ENCODE measurements around the gene LYRM9.

Gene LYRM9

DNA sequence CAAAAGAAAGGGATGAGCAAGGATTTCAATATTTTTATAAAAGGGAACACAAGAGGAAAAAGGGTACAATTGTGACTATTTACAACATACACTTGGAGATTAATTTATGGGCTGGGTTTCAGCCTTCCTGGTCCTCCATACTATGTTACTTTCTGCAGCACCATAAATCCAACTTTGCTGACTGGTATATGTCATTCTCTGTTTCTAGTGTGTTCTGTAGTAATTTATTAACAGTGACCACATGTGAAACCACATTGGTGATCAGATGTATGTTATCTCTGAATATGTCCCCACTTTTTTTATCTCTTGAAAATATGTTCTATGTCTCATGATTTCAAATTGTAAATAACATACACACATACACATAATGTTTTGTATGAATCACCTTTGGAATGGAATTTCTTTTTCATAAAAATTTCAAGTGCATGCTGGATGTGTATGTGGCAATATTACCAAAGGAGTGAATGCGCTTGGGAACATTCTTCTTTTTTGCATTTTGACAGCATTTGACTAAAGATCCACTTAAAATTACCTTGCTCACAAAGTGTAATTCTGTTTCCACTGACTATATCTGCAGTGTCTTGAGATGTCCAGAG lies 2.9 kb upstream of the LYRM9 start:
- no peak for TF ChIP-seq CEBPB (IDR thresholded peaks at IDR 0.05)

DNA sequence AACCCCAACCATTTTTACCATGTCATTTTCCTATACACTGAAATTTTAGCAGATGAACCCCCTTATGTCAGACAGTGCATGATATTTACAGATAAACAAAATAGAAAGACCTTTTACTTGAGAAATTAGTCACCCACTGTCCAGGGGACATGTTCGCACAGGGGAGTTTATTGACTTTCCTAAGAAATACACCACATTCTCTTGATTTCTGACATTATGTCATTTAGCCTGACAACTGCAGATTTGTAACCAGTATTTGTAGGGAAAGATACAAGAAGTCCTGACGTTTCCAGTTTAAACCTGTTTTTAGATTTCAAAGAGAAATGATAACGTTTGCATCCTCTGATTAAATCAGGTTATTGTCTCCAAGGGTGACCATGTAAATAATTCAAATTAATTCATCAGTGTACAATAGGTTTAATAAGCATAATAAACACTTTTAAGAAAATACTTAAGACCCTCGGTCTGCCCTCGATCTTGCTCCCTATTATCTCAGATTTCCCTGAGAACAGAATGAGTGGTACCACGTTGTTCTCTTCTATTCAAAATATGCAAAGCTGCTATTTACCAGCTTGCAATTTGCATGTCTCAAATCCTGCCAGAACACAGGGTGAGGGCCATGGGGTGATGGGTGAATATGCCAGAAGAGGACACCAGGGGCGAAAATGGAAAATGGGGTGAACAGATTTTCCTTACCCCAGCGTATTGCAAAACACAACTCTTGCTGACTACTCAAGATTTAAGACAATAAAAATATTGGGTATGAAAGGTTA lies 2.1 kb upstream of the LYRM9 start:
- TF ChIP-seq CEBPB (IDR thresholded peaks at IDR 0.05) (no peak), ZBTB7A (IDR thresholded peaks at IDR 0.05; ENCODE audit: low read depth) (no peak), CREB1 (IDR thresholded peaks at IDR 0.05; ENCODE audit: low read depth) (no peak), MAX (IDR thresholded peaks at IDR 0.05) (no peak), REST (IDR thresholded peaks at IDR 0.05; ENCODE audit: low read depth) (no peak), EP300 (IDR thresholded peaks at IDR 0.05; ENCODE audit: borderline replicate concordance) (no peak), RAD21 (IDR thresholded peaks at IDR 0.05; ENCODE audit: low read depth) (no peak), TAF1 (IDR thresholded peaks at IDR 0.05; ENCODE audit: low read depth) (no peak), NFIC (IDR thresholded peaks at IDR 0.05) (no peak), FOXM1 (IDR thresholded peaks at IDR 0.05; ENCODE audit: borderline replicate concordance, low read depth) (no peak), TEAD4 (IDR thresholded peaks at IDR 0.05) (no peak), TCF12 (IDR thresholded peaks at IDR 0.05; ENCODE audit: low read depth) (no peak), EGR1 (IDR thresholded peaks at IDR 0.05) (no peak), YY1 (IDR thresholded peaks at IDR 0.05; ENCODE audit: low read depth) (no peak)
- TF ChIP-seq, protein P1, sequence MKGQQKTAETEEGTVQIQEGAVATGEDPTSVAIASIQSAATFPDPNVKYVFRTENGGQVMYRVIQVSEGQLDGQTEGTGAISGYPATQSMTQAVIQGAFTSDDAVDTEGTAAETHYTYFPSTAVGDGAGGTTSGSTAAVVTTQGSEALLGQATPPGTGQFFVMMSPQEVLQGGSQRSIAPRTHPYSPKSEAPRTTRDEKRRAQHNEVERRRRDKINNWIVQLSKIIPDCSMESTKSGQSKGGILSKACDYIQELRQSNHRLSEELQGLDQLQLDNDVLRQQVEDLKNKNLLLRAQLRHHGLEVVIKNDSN (IDR thresholded peaks at IDR 0.05) = no peak

DNA sequence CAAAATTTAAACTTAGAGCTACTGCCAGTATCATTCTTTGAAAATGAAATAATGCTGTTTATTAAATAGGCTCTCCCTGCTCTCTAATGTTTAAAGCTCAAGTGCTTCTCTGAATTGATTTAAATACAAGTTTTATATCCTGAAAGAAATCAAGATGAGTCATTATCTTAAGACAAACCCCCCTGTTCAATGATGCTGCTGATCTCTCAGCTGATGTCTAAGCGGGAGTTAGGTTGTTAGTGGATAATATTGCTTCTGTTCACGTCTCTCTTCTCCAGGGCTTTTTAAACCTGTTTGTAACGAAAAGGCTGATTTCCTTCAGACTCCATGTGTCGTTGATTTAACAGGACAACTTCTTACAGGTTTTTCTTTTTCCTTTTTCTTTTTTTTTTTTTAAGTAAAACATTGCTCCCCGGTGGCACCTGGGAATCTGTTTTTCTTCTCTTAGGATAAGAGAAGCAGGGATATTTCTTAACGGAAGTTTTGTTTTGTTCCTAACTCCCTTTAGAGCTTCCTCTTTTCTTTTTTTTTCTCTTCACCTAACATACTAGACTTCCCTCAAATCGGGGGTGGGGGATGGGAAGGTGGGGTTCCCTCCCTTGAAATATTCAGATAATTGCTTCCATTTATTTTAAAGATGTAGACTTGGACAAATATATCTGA lies 807 bp upstream of the LYRM9 start:
- no peak for TF ChIP-seq TAF1 (IDR thresholded peaks at IDR 0.05; ENCODE audit: low read depth)
- TF ChIP-seq CREB1 (IDR thresholded peaks at IDR 0.05; ENCODE audit: low read depth) = no peak
- TF ChIP-seq TEAD4 (IDR thresholded peaks at IDR 0.05) = no peak
- TF ChIP-seq ZBTB7A (IDR thresholded peaks at IDR 0.05; ENCODE audit: low read depth) = no peak
- TF ChIP-seq, protein P1 (IDR thresholded peaks at IDR 0.05) = no peak
- no peak for TF ChIP-seq NFIC (IDR thresholded peaks at IDR 0.05)
- TF ChIP-seq EGR1 (IDR thresholded peaks at IDR 0.05) = no peak

GRCh38 chr17:27892542-27892865 lies 661 bp downstream of the LYRM9 start:
- TF ChIP-seq MAX (IDR thresholded peaks at IDR 0.05) (no peak), CREB1 (IDR thresholded peaks at IDR 0.05; ENCODE audit: low read depth) (no peak), TCF12 (IDR thresholded peaks at IDR 0.05; ENCODE audit: low read depth) (no peak), ZBTB7A (IDR thresholded peaks at IDR 0.05; ENCODE audit: low read depth) (no peak), EGR1 (IDR thresholded peaks at IDR 0.05) (no peak)

GRCh38 chr17:27891841-27892240 lies 1.3 kb downstream of the LYRM9 start:
- TF ChIP-seq YY1 (IDR thresholded peaks at IDR 0.05; ENCODE audit: low read depth) (no peak), TAF1 (IDR thresholded peaks at IDR 0.05; ENCODE audit: low read depth) (no peak), RAD21 (IDR thresholded peaks at IDR 0.05; ENCODE audit: low read depth) (no peak), CREB1 (IDR thresholded peaks at IDR 0.05; ENCODE audit: low read depth) (no peak), EGR1 (IDR thresholded peaks at IDR 0.05) (no peak), FOXM1 (IDR thresholded peaks at IDR 0.05; ENCODE audit: borderline replicate concordance, low read depth) (no peak), REST (IDR thresholded peaks at IDR 0.05; ENCODE audit: low read depth) (no peak), TEAD4 (IDR thresholded peaks at IDR 0.05) (no peak), EP300 (IDR thresholded peaks at IDR 0.05; ENCODE audit: borderline replicate concordance) (no peak), TCF12 (IDR thresholded peaks at IDR 0.05; ENCODE audit: low read depth) (no peak), NFIC (IDR thresholded peaks at IDR 0.05) (no peak), CEBPB (IDR thresholded peaks at IDR 0.05) (no peak)
